Endothelial cell of umbilical vein (primary cell): ENCODE results near the gene BMERB1. TPM values are rescaled to one million over a fixed set of nuclear protein-coding genes. Genes with fewer than 3 reads are reported as not detected.
"Not testable (repeated sequence)": the region's sequence is repeated elsewhere in the genome, so short reads cannot be mapped to it uniquely, and the experiment has no call there.

ENCODE experiments used
- BruUV-seq: library from RNA; stranded (reverse); fragments of 400-500 nt; replicated peaks from 2 replicates; lab custom pipeline; 2021; lab: Mats Ljungman, UMichigan
- CTCF ChIA-PET: fragments of 300-600, 350-600 bp; sonication (Branson Sonifier 250); formaldehyde crosslinking; loops from one replicate; lab custom pipeline; 2021; ENCODE audit warnings: antibody characterized with exemption, inconsistent platforms; lab: Charles Lee
- POLR2A ChIA-PET: fragments of 300-600, 350-600 bp; sonication (Branson Sonifier 250); formaldehyde crosslinking; loops from one replicate; lab custom pipeline; 2021; ENCODE audit warnings: antibody characterized with exemption, inconsistent platforms; lab: Charles Lee
- DNase-seq: peaks from one replicate; pipeline ENCODE4 v3.0.0-alpha.2; 2011; ENCODE audit warnings: low read depth, low spot score
- FAIRE-seq: peaks from 2 replicates; lab custom pipeline; 2011; peaks lifted over from hg19 to GRCh38; lab: Jason Lieb, UNC
- H2AFZ ChIP-seq: 2 replicates; pipeline ENCODE4 v1.6.0; 2012; ENCODE audit warnings: low read depth, low read length, control low read depth, inconsistent platforms
- H3K27ac ChIP-seq: 2 replicates; pipeline ENCODE4 v1.5.1; 2011; ENCODE audit warnings: low read depth, mild to moderate bottlenecking, control low read depth, low read length, moderate library complexity; ENCODE audit not compliant: insufficient read depth
- H3K27me3 ChIP-seq, 2 experiments: 2 replicates each; pipeline versions ENCODE4 v1.6.0 to v1.6.1; 2011; ENCODE audit warnings: low read length in 2 of 2, mixed read lengths in 1 of 2; ENCODE audit not compliant: control insufficient read depth in 2 of 2, insufficient read depth in 2 of 2
- H3K36me3 ChIP-seq, 2 experiments: 2 replicates in 1 of 2; 3 replicates in 1 of 2; pipeline ENCODE4 v1.5.1; 2011; ENCODE audit warnings: low read length in 2 of 2, mild to moderate bottlenecking in 1 of 2, moderate library complexity in 1 of 2; ENCODE audit not compliant: control insufficient read depth in 2 of 2, insufficient read depth in 2 of 2; ENCODE audit errors: extremely low read depth in 1 of 2
- H3K4me1 ChIP-seq: 3 replicates; pipeline ENCODE4 v1.5.1; 2011; ENCODE audit warnings: mild to moderate bottlenecking, low read length; ENCODE audit not compliant: control insufficient read depth, insufficient read depth; ENCODE audit errors: extremely low read depth
- H3K4me2 ChIP-seq: 2 replicates; pipeline ENCODE4 v1.6.1; 2011; ENCODE audit warnings: low read length, control low read depth, mixed read lengths; ENCODE audit not compliant: insufficient read depth
- H3K4me3 ChIP-seq, 3 experiments: fragments of 200-600 bp in 1 of 3; sonication (generic), shearing (Covaris generic) in 1 of 3; replicated peaks in 1 of 3; 2 replicates each; pipeline ENCODE4 v1.5.1; 2011 to 2016; ENCODE audit warnings: control low read depth in 3 of 3, low read length in 3 of 3, mild to moderate bottlenecking in 2 of 3, inconsistent platforms in 1 of 3, low read depth in 1 of 3, moderate library complexity in 1 of 3; ENCODE audit not compliant: insufficient read depth in 1 of 3
- H3K79me2 ChIP-seq: 2 replicates; pipeline ENCODE4 v1.6.0; 2012; ENCODE audit warnings: low read length, inconsistent platforms; ENCODE audit not compliant: control insufficient read depth, insufficient read depth
- H3K9ac ChIP-seq: replicated peaks from 2 replicates; pipeline ENCODE3; 2011; ENCODE audit warnings: low read length, control low read depth; ENCODE audit not compliant: insufficient read depth; ENCODE audit errors: extremely low read depth
- H3K9me1 ChIP-seq: replicated peaks from 3 replicates; pipeline ENCODE4 v1.6.0; 2011; ENCODE audit warnings: mild to moderate bottlenecking, low read length; ENCODE audit not compliant: control insufficient read depth, insufficient read depth; ENCODE audit errors: extremely low read depth
- H3K9me3 ChIP-seq: replicated peaks from 2 replicates; pipeline ENCODE4 v1.5.1; 2012; ENCODE audit warnings: low read length, inconsistent platforms; ENCODE audit not compliant: control insufficient read depth, insufficient read depth
- H4K20me1 ChIP-seq: replicated peaks from 2 replicates; pipeline ENCODE3; 2011; ENCODE audit warnings: mild to moderate bottlenecking, low read length; ENCODE audit not compliant: control insufficient read depth, insufficient read depth; ENCODE audit errors: extremely low read depth
- CTCF ChIP-seq, 2 donors: IDR thresholded peaks; 1 replicate in 1 of 2; 2 replicates in 1 of 2; pipeline ENCODE4 v1.5.1; 2011; ENCODE audit warnings: low read length in 2 of 2, mild to moderate bottlenecking in 2 of 2, moderate library complexity in 2 of 2, control low read depth in 1 of 2, inconsistent platforms in 1 of 2, low read depth in 1 of 2; ENCODE audit not compliant: insufficient read depth in 1 of 2; ENCODE audit errors: extremely low read depth in 1 of 2
- GATA2 ChIP-seq: IDR thresholded peaks from 2 replicates; pipeline ENCODE4 v1.7.0; 2011; ENCODE audit warnings: low read depth, mild to moderate bottlenecking, moderate library complexity, mixed read lengths, low read length; ENCODE audit not compliant: insufficient read length, insufficient read depth
- dilution Hi-C: fragments of 300-500 bp; cut with MboI; formaldehyde crosslinking; loops from one replicate; pipeline ENCODE4 v1.15.0; 2019; ENCODE audit warnings: low sequenced_read_pairs; ENCODE audit not compliant: extremely low pct_ligation_motif_present
- intact Hi-C: fragments of 100-400 bp; cut with micrococcal nuclease; formaldehyde crosslinking; loops from one replicate; pipeline ENCODE4 v1.10.0; 2022
- polyA plus RNA-seq, 4 experiments: library from polyadenylated mRNA; depleted of rRNA in 3 of 4; stranded (reverse) in 3 of 4; unstranded in 1 of 4; fragments of >200 nt; gene quantifications; 2 replicates each; pipeline versions ENCODE4 v1.2.1 to v1.2.3, GENCODE V29; 2011 to 2012; ENCODE audit warnings: missing spikeins in 1 of 4
- total RNA-seq: library from RNA; stranded (reverse); gene quantifications from 2 replicates; pipeline ENCODE4 v1.2.3, GENCODE V29; 2021

BMERB1 gene
- total and polyA plus RNA-seq, 2 donors (not counting 3 experiments of a cell fraction or from before 2014, with no cell fraction given), result 14.1 to 17.4 TPM

GRCh38 chr16:15427648-15428239 lies 6.6 kb upstream of the BMERB1 start:
- no peaks in the 10 kb centered on the region for H3K9me1 ChIP-seq
- dilution Hi-C loops, result no loop called here
- peak overlapping the region; percentile 16 for H3K9ac ChIP-seq

GRCh38 chr16:15430884-15431283 lies 3.5 kb upstream of the BMERB1 start:
- H2AFZ ChIP-seq, POLR2A ChIA-PET, FAIRE-seq: not testable (repeated sequence)

More at GRCh38 chr16:15427648-15428239, 6.6 kb upstream of the BMERB1 start:
- DNase-seq (peak; percentile 82), FAIRE-seq (peak; percentile 90)
- intact Hi-C loops, result loop anchor here (1.0 to 2.0 kb wide), 6 partner anchors 40 to 767 kb away; partner anchors contain the start of gene MARF1
- no peaks in the 10 kb centered on the region for H4K20me1 ChIP-seq
- H3K36me3 ChIP-seq, result no peaks in the 10 kb centered on the region
- H3K27me3 ChIP-seq, result peaks cover 0 to 4% of the 10 kb centered on the region in 2 experiments
- POLR2A ChIA-PET, result interaction anchor here (1.0 kb wide), 1 partner anchor 123 kb away, joined by 7 read pairs; no protein-coding TSS in a partner anchor
- H3K27ac ChIP-seq, result no peak overlapping the region
- H3K79me2 ChIP-seq, result no peaks in the 10 kb centered on the region
- no peak overlapping the region for H3K4me3 ChIP-seq
- CTCF ChIA-PET, result interaction anchor here (0.6 to 9.0 kb wide), 53 partner anchors 8 to 328 kb away, joined by 3 to 161 read pairs (median 5); partner anchors contain the start of gene MARF1
- BruUV-seq, result no TSS peak
- H3K4me2 ChIP-seq, result peak overlapping the region; percentile 21
- peak overlapping the region; percentile 46 for H2AFZ ChIP-seq
- TF ChIP-seq GATA2 (no peak), CTCF (IDR thresholded peaks at IDR 0.05; ENCODE audit: extremely low read depth in 1 of 2, insufficient read depth in 1 of 2, low read depth in 1 of 2, low read length in 2 of 2) (peak; percentile 60 to 61)
- H3K4me1 ChIP-seq, result no peaks in the 10 kb centered on the region
- no peaks in the 10 kb centered on the region for H3K9me3 ChIP-seq

More at GRCh38 chr16:15430884-15431283, 3.5 kb upstream of the BMERB1 start:
- DNase-seq, H3K9ac ChIP-seq, H3K4me1 ChIP-seq, H4K20me1 ChIP-seq, BruUV-seq, H3K27ac ChIP-seq, dilution Hi-C loops, H3K36me3 ChIP-seq, H3K4me2 ChIP-seq, intact Hi-C loops, H3K9me3 ChIP-seq, H3K79me2 ChIP-seq, H3K4me3 ChIP-seq, H3K27me3 ChIP-seq, CTCF ChIA-PET, H3K9me1 ChIP-seq: not testable (repeated sequence)
